ENCODE measurements around the gene PHLDA2.

PHLDA2 gene

DNA sequence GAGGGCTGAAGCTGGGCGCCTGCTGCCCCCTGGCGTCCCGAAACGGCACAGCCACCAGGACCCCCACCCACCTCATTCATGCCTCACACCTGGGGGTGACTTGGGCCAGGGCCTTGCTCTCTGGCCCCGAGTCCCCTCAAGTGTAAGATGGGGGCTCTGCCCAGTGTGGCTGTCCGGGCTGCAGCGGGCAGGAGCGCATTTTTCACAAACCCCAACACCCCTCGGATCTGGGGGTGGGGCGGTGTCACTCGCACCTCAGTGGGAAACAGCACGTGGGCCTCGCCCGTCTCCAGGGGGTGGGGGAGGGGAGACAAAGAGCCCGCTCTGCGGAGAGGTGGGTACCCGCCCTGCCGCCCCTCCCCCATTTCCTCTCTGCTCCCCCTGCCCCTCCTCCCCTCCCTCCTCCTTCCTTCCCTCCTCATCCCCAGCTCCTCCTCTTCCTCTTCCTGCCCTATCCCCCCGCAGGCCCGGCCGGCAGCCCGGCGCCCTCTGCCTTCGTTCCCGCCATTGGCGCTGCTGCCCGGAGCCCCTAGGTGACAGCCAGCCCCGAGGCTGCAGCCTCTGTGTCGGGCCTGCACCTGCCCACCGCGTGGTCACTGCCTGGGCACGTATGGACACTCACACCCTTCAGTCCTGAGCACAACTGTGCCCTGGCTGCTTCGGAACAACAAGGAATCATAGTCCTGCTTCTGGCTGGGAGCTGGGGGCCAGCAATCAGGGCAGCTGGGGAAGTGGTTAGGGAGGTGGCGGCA lies 36.8 kb downstream of the PHLDA2 start:
- peak; percentile 41 to 56 for DNase-seq

DNA sequence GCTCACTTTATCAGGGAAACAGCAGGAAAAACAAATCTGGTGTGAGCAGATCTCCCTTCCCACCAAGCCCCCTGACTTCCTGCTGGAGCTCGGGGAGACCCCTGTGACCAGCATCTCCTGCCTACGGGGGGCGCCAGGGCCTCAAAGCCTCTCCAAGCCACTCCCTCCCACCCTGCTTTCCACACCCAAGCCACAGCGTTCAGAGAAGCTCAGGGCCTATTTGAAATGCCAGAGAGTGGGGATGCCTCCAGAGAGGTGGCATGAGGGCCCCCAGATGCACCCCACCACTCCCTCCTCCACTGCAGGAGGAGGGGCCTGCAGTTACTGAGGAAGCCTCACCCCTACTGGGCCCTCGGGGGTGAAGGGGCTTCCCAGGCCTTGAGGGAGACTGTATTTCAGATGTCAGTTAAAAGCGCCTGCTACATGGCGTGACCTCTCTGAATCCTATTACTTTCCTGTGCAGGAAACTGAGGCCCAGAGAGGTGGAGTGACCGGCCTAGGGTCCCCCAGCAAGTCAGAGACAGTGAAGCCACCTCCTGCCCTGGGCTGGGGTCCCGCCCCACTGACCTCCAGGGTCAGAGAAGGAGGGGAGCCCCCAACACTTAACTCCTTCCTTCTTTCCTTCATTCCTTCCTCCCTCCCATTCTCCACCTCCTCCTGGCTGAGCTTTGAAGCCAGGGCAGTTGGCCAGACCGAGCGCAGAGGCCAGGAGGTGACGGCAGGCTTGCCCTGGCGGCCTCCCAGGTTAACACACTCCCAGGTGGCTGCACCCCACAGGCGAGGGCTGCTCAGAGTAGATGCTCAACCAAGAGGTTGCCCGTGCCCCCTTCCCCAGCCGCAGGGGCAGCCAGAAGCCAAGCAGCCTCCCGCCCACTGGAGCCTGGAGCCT lies 37.6 kb downstream of the PHLDA2 start:
- DNase-seq = peak in 1 of 2 donors; percentile 58

GRCh38 chr11:2890466-2891294 lies 38.5 kb downstream of the PHLDA2 start:
- DNase-seq = no peak

DNA sequence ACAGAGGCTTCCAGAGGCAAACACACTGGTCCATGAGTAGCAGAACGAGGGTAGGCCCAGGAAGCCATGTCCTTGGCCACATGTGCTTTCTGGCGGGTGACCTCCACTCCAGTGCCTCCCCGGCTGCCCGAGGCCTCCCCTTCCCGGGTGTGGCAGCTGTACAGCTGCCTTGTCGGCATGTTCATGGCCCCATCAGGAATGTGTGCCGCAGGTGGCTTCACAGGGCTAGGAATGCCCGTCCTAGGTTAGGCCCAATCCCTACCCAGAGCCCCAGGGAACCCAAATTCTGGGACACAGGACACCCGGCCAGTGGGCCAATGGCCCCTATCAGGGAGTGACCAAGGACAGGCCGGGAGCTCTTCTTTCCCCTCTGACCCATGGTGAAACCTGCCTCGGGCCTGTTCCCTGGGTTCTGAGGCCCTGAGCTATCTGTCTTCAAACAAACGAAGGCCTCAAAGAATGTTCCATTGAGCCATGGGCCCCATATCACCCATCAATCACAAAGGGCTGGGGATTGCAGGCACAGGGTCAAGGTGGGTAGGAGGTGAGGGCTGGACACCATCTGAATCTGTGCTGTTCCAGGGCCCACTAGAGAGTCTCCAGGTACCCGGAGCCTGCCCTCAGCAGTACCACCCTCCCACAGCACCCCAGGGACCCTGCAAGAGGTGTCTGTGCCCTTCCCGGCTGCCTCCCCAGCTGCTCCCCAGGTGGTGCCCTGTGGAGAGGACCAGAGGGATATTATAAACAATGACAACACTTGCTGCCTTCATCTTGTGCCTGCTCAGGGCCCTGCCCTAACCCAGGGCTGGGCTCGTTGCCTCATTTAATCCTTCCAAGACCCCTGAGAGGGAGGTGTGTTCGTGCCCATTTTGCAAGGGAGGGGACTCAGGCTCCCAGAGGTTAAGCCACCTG lies 39.6 kb downstream of the PHLDA2 start:
- no peak for DNase-seq

- peak; percentile 82 to 88 for DNase-seq
These were observed 40.8 kb downstream of the PHLDA2 start for GRCh38 chr11:2888266-2888968.

DNA sequence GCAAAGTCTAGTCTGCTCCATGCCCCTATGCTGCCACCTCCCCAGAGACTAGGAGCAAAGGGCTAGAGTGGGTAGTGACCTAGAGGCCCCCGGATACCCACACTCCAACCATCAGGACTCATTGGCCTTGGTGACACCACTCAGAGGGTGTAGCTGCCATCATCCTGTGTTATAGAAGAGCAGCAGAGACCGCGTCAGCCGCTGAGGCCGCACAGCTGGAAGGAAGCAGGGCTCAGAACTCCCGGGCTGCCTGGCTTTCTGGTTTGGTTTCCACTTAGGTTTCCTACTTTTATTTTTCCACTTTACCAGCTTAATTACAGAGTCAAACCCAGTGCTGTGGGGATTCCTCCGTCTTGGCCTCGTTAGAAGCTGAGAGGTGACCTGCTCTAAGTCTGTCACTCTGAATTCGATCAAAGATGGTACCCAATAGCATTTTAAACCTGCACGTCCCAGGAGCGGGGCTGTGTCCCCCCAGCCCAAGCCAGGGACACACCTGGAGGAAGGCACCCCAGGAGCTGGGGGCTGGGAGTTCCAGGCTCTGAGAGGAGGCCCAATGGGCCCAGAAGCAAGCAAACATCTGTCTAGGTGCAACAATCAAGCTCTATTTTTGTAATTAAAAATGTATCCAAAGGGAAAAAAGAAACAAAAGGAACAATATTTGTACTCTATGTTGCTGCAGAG lies 41.6 kb downstream of the PHLDA2 start:
- no peak for DNase-seq

- no peak for DNase-seq
These were observed 42.3 kb downstream of the PHLDA2 start for GRCh38 chr11:2886936-2887335.

GRCh38 chr11:2886191-2886894 lies 42.9 kb downstream of the PHLDA2 start:
- no peak for DNase-seq

DNA sequence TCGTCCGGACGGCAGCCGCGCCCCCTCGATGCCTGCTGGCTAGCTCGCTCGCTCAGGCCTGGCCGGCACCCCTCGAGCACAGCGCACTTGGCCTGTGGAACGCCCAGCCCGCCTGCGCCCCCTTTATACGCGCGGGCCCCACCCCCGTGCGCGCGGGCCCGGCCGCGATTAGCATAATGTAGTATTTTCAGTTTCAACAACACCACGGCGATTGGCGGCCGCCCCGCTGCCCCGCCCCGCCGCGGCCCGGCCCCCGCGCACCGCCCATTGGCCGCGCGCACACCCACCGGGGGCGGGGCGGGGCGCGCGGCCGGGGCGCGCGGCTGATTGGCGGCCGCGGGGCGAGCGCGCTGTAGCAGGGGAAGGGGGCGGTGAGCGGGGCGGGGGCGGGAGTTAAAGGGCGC lies 43.5 kb downstream of the PHLDA2 start, which contains the start of gene CDKN1C:
CDKN1C (minus strand) TSS at position 98 of the 404 bp plus-strand sequence. CDS start 319 bp downstream, outside the sequence.
- peak; percentile 78 to 80 for DNase-seq

DNA sequence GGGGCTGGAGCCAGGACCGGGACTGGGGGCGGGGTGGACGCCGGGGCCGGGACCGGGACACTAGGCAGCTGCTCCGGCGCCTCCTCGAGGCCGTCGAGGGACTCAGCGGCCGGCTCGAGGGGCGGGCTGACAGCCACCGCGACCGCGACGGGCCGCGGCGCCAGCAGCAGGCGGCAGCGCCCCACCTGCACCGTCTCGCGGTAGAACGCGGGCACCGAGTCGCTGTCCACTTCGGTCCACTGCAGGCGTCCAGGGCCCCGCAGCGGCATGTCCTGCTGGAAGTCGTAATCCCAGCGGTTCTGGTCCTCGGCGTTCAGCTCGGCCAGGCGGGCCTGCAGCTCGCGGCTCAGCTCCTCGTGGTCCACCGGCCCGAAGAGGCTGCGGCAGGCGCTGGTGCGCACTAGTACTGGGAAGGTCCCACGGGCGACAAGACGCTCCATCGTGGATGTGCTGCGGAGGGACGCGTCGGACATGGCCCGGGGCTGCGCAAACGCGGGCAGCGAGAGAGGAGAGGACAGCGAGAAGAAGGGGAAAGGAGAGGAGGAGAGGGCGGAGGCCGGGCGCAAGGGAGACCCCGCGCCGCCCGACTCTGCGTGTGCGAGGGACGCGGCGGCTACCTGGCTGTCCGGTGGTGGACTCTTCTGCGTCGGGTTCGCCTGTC lies 44.1 kb downstream of the PHLDA2 start:
- no peak for DNase-seq

- DNase-seq = no peak
These were observed 45.0 kb downstream of the PHLDA2 start for GRCh38 chr11:2883979-2884815.

- no peak for DNase-seq
These were observed 45.6 kb downstream of the PHLDA2 start for GRCh38 chr11:2883640-2883978.

GRCh38 chr11:2882396-2883110 lies 46.7 kb downstream of the PHLDA2 start:
- no peak for DNase-seq

GRCh38 chr11:2881981-2882375 lies 47.2 kb downstream of the PHLDA2 start:
- DNase-seq = no peak

DNA sequence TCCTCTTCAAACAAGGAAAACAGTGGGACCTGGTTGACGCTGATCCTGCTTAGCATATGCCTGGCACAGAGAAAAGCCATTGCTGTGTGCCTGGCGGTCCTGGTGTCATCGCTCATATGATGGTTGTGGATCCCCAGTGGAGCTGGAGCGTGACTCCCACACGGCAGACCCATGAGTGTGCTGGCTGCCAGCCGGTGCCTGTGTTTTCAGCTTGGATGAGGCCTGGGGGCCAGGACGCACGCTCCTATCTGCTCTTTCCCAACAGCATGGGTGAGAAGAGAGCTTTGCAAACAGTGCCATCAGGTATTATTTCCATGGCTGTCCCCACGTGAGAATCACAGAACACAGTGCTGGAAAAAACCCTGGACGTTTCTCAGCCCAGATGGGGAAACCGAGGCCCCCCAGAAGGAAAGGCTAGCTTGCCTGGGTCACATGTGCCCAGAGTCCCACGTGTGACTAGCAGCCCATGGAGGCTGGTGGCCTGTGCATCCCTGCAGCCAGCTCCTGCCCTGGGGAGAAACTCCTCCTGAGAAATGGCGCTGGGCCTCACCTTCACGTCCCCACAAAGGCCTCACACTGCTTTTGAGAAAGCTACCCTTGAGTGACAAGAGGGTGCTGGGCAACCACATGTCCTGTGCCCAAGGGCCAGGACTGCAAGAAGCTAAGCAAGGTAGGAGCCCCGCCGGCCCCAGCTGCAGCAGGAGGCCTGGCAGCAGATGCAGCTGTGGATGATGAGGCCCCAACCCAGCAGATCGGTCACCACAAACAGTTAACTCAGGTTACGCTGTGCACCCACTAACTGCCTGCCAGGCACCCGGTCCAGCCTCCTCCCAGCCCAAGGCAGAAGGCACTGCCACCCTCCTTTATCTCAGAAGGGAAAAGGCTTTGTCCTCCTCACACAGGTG lies 47.9 kb downstream of the PHLDA2 start:
- DNase-seq = no peak

- DNase-seq = no peak
These were observed 48.6 kb downstream of the PHLDA2 start for GRCh38 chr11:2880646-2881045.

GRCh38 chr11:2878782-2879181 lies 50.4 kb downstream of the PHLDA2 start:
- DNase-seq = no peak
